Activated CD4-positive, alpha-beta memory T cell treated with anti-CD3 and anti-CD28 coated beads for 36 hours (primary cell): ENCODE results near the gene PNMA8A. TPM values are rescaled to one million over a fixed set of nuclear protein-coding genes. Genes with fewer than 3 reads are reported as not detected.
"Not testable (repeated sequence)": the region's sequence is repeated elsewhere in the genome, so short reads cannot be mapped to it uniquely, and the experiment has no call there.

Experiments
- CTCF ChIA-PET: fragments of 350-600 bp; sonication (Branson Sonifier 250); formaldehyde crosslinking; loops from one replicate; lab custom pipeline; 2021; ENCODE audit warnings: antibody characterized with exemption, inconsistent platforms; lab: Charles Lee
- POLR2A ChIA-PET: fragments of 350-600 bp; sonication (Branson Sonifier 250); formaldehyde crosslinking; loops from one replicate; lab custom pipeline; 2021; ENCODE audit warnings: antibody characterized with exemption; lab: Charles Lee
- DNase-seq: peaks from one replicate; pipeline ENCODE4 v3.0.0-alpha.2; 2020
- H3K27ac Mint-ChIP-seq: one replicate; pipeline ENCODE4 v1.8.0; 2021; ENCODE audit warnings: mixed read lengths
- H3K27me3 Mint-ChIP-seq: one replicate; pipeline ENCODE4 v1.8.0; 2021; ENCODE audit warnings: mixed read lengths
- H3K36me3 Mint-ChIP-seq: one replicate; pipeline ENCODE4 v1.8.0; 2021; ENCODE audit warnings: mixed read lengths
- H3K4me1 Mint-ChIP-seq: one replicate; pipeline ENCODE4 v1.8.0; 2021; ENCODE audit warnings: low read depth, mixed read lengths
- H3K4me3 Mint-ChIP-seq: one replicate; pipeline ENCODE4 v1.8.0; 2021; ENCODE audit warnings: mild to moderate bottlenecking, mixed read lengths
- H3K9me3 Mint-ChIP-seq: one replicate; pipeline ENCODE4 v1.8.0; 2021; ENCODE audit warnings: mixed read lengths
- intact Hi-C: fragments of 100-400 bp; cut with micrococcal nuclease; formaldehyde crosslinking; loops from one replicate; pipeline ENCODE4 v1.15.1; 2023
- total RNA-seq, 2 experiments: library from RNA; stranded (reverse); gene quantifications; one replicate each; pipeline ENCODE4 v1.2.3, GENCODE V29; 2021

The PNMA8A gene
- total RNA-seq, 2 experiments from 2014 or later, result 0.17 to 0.44 TPM

DNA sequence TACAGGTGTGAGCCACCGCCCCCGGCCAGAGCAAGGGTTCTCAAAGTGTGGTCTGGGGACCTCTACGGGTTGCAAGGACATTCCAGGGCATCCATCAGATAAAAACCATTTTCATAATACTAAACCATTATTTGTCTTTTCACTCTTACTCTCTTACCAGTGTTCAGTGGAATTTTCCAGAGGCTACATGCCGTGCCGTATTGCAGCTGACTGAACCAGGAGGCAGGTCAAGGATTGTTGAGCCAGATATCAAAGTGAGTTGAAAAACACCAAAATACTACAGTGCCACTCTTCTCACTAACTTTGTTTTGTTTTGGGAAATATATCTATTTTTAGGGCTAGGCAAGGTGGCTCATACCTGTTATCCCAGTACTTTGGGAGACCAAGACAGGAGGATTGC, 31.5 kb upstream of the PNMA8A start:
- peaks cover 14% of the 10 kb centered on the region for H3K27me3 Mint-ChIP-seq
- H3K27ac Mint-ChIP-seq, result no peak overlapping the region
- DNase-seq, result no peak
- CTCF ChIA-PET, result no interaction called here
- intact Hi-C loops, result no loop called here
- no peaks in the 10 kb centered on the region for H3K36me3 Mint-ChIP-seq
- no peaks in the 10 kb centered on the region for H3K9me3 Mint-ChIP-seq
- H3K4me3 Mint-ChIP-seq, result no peak overlapping the region
- POLR2A ChIA-PET, result no interaction called here
- H3K4me1 Mint-ChIP-seq, result no peaks in the 10 kb centered on the region

DNA sequence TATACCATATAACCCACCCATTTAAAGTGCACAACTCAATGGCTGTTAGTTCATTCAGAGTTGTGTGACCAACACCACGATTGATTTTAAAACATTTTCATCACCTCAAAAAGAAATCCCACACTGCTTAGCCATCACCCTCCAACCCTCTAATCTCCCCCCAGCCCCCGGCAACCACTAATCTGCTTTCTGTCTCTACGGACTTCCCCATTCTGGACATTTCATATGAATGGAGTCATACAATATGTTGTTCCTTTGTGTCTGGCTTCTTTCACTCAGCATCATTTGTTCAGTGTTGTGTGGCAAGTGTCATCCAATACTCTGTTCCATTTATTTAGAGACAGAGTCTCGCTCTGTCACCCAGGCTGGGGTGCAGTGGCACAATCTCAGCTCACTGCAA, 28.3 kb upstream of the PNMA8A start:
- POLR2A ChIA-PET, result interaction anchor here (0.7 kb wide), 1 partner anchor 15 kb away, joined by 3 read pairs; no protein-coding TSS in a partner anchor
- CTCF ChIA-PET, result interaction anchor here (0.7 kb wide), 1 partner anchor 376 kb away, joined by 3 read pairs; no protein-coding TSS in a partner anchor
- no peaks in the 10 kb centered on the region for H3K36me3 Mint-ChIP-seq
- intact Hi-C loops, result no loop called here
- peaks cover 14% of the 10 kb centered on the region for H3K27me3 Mint-ChIP-seq
- H3K9me3 Mint-ChIP-seq, result no peaks in the 10 kb centered on the region
- H3K27ac Mint-ChIP-seq, result no peak overlapping the region
- no peak for DNase-seq
- H3K4me3 Mint-ChIP-seq, result no peak overlapping the region
- H3K4me1 Mint-ChIP-seq, result peaks cover under 1% of the 10 kb centered on the region

DNA sequence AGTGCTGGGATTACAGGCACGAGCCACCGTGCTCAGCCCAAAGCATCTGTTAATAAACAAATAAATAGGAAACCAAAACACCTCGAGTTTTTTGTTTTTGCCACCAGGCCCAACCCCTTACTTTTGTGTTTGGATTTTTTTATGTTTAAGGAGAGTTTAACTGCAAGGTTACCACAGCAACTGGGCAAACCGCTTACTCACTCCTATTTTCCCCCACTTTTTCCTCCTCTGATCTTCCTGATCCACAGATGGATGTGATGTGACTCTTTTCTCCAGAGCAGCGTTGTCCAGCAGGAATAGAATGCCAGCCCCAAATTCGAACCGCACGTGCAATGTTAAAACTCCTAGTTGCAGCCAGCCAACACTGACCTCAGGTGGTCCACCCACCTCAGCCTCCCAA, 26.4 kb upstream of the PNMA8A start:
- Mint-ChIP-seq H3K4me1 (peaks cover 9% of the 10 kb centered on the region), H3K27ac (no peak overlapping the region), H3K4me3 (no peak overlapping the region), H3K36me3 (no peaks in the 10 kb centered on the region), H3K9me3 (no peaks in the 10 kb centered on the region), H3K27me3 (peaks cover 26% of the 10 kb centered on the region)
- ChIA-PET POLR2A (no interaction called here), CTCF (no interaction called here)
- intact Hi-C loops, result no loop called here
- no peak for DNase-seq

DNA sequence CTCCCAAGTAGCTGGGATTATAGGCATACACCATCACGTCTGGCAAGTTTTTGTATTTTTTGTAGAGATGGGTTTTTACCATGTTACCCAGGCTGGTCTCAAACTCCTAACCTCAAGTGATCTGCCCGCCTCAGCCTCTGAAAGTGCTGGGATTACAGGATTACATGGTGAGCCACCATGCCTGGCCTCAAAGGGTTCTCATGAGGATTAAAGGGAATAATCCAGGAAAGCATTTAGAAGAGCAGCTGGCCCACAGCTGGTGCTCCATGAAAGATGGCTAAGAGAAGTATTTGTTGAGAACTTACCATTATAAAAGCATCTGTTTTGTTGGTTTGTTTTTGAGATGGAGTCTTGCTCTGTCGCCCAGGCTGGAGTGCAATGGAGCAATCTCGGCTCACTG, 25.5 kb upstream of the PNMA8A start:
- H3K9me3 Mint-ChIP-seq, H3K4me1 Mint-ChIP-seq, H3K4me3 Mint-ChIP-seq, intact Hi-C loops, POLR2A ChIA-PET, DNase-seq, H3K36me3 Mint-ChIP-seq, H3K27ac Mint-ChIP-seq: not testable (repeated sequence)
- CTCF ChIA-PET, result interaction anchor here (1.0 to 1.4 kb wide), 3 partner anchors 17 to 468 kb away, joined by 3 read pairs; no protein-coding TSS in a partner anchor
- peaks cover 29% of the 10 kb centered on the region for H3K27me3 Mint-ChIP-seq

DNA sequence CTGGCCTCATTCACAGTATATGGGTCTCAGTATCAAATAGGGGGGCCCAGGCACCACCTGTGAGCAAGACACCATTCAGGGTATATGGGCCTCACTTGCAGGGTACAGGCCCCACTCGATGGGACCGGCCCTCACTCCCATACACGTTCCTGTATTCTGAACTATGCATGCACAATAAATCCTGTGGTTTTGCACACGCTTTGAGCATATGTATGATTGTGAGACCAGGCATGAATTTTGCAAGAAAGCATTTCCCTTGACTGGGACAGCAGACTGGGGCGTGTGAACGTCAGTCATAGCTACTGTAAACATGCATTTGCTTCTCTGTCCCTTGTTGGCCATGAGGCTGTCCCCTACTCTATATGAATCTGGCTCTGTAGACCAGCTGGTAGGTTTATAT, 24.9 kb upstream of the PNMA8A start:
- CTCF ChIA-PET, result interaction anchor here (0.7 to 1.4 kb wide), 6 partner anchors 17 to 467 kb away, joined by 3 to 5 read pairs (median 3); no protein-coding TSS in a partner anchor
- Mint-ChIP-seq H3K9me3 (no peaks in the 10 kb centered on the region), H3K27me3 (peaks cover 34% of the 10 kb centered on the region), H3K27ac (no peak overlapping the region), H3K4me3 (no peak overlapping the region), H3K4me1 (peaks cover 9% of the 10 kb centered on the region), H3K36me3 (no peaks in the 10 kb centered on the region)
- POLR2A ChIA-PET, result no interaction called here
- no peak for DNase-seq
- intact Hi-C loops, result no loop called here

DNA sequence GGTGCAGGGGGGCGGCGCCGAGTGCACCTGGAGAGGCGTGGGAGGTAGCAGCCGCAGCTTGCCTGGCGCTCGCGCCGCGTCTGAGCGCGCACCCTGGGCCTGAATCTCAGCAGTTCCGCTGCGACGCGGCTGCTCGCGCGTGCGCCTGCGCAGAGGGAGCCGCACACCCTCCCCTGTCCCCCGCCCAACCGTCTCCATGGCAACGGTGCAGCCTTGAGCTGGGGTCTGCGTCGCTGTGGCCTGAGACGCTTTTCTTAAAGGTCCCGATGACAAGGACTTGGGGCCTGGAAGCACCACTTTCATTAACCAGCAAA, 24.4 kb upstream of the PNMA8A start, which contains the start of gene PNMA8B:
PNMA8B (minus strand) TSS at position 82 of the 314 bp plus-strand sequence. CDS start 402 bp downstream, outside the sequence.
- Mint-ChIP-seq H3K4me3 (peak within 1 kb of the TSS; percentile 59), H3K9me3 (no peaks in the 10 kb centered on the region), H3K27me3 (peaks cover 38% of the 10 kb centered on the region), H3K27ac (no peak within 1 kb of the TSS), H3K36me3 (no peaks in the 10 kb centered on the region), H3K4me1 (peaks cover 9% of the 10 kb centered on the region)
- CTCF ChIA-PET, result interaction anchor here (1.2 to 1.3 kb wide), 2 partner anchors 18 to 100 kb away, joined by 4 to 5 read pairs; no protein-coding TSS in a partner anchor
- intact Hi-C loops, result no loop called here
- peak; percentile 47 for DNase-seq
- POLR2A ChIA-PET, result no interaction called here

DNA sequence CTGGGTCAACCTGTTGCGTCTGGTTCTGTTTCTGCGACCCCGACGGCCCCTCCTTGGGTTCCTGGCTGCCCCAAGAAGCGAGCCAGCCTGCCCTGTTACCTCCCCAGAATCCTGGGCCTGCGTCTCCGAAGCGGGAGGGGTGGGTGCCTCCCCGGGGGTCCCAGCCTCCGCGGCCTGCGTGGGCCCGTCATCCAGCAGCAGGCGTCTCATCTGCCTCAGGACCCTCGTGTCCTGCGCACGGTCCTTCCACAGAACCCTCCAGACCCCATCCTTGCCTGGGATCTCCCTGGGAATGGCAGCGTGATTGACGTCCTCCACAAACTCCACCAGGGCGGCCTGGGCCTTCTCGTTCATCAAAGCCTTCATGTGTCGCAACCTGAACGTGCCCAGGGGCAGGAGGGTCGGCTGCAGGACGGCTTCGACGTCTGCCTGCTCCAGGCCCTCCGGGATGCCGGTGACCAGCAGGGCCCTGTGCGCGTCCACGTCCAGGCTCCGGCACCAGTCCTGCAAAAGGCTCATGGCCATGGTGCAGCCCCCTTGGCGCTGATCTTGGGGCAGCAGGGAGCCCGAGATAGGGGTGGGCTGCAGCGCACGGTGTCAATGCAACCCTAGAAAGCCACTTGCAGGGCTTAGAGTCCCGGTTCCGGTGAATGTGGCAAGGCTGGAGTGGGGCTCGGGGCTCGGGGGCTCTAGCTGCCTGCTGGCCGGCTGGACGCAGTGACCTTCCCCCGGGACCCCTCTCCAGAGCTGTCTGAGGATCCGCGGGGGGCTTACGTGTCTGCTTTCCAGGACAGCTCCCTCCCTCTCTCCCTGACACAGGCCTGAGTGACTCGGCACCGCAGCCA, 23.8 kb upstream of the PNMA8A start:
- Mint-ChIP-seq H3K27ac (no peak overlapping the region), H3K9me3 (no peaks in the 10 kb centered on the region), H3K4me1 (peaks cover 11% of the 10 kb centered on the region), H3K27me3 (peaks cover 36% of the 10 kb centered on the region), H3K4me3 (peak overlapping the region; percentile 59), H3K36me3 (no peaks in the 10 kb centered on the region)
- DNase-seq, result no peak
- ChIA-PET CTCF (interaction anchor here (1.2 to 1.3 kb wide), 2 partner anchors 19 to 99 kb away, joined by 4 to 5 read pairs; no protein-coding TSS in a partner anchor), POLR2A (no interaction called here)
- intact Hi-C loops, result no loop called here

DNA sequence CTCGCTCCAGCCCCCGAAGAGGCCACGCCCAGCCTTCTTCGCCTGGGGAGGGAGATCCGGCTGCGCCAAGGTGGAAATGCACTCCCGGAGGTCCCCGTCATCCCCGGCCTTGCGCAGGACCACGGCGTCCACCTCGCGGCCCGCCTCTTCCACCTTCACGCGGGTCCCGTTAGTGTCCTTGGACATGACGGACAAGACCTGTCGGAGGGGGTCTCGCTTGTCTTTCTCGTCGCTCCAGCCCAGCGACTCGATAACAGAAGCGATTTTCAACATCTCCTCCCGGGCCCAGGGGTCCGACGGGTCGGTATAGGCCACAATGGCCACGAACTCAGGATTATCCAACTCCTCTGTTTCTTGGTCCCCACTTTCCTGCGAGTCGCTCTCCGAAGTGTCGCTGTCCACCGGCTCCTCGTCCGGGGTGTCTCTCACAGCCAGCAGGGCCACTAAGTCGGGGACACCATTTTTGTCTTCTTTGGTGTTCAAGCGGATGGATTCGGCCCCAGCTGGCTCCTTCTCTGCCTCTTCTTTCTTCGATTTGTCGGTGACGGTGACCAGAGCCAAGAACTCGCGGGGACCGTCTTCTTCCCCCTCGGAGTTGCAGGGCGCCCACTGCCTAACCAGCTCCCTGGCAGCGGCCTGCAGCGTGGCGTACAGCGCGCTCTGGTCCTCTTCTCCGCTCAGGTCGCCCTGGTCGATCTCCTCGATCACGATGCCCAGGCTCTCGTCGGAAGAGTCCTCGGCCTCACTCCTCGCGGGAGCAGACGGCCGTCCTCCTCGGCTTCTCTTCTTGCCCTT, 23.0 kb upstream of the PNMA8A start:
- intact Hi-C loops, result no loop called here
- H3K9me3 Mint-ChIP-seq, result no peaks in the 10 kb centered on the region
- ChIA-PET CTCF (no interaction called here), POLR2A (no interaction called here)
- H3K4me3 Mint-ChIP-seq, result peak overlapping the region; percentile 59
- peaks cover 43% of the 10 kb centered on the region for H3K27me3 Mint-ChIP-seq
- no peaks in the 10 kb centered on the region for H3K36me3 Mint-ChIP-seq
- H3K27ac Mint-ChIP-seq, result no peak overlapping the region
- no peak for DNase-seq
- H3K4me1 Mint-ChIP-seq, result peaks cover 14% of the 10 kb centered on the region

DNA sequence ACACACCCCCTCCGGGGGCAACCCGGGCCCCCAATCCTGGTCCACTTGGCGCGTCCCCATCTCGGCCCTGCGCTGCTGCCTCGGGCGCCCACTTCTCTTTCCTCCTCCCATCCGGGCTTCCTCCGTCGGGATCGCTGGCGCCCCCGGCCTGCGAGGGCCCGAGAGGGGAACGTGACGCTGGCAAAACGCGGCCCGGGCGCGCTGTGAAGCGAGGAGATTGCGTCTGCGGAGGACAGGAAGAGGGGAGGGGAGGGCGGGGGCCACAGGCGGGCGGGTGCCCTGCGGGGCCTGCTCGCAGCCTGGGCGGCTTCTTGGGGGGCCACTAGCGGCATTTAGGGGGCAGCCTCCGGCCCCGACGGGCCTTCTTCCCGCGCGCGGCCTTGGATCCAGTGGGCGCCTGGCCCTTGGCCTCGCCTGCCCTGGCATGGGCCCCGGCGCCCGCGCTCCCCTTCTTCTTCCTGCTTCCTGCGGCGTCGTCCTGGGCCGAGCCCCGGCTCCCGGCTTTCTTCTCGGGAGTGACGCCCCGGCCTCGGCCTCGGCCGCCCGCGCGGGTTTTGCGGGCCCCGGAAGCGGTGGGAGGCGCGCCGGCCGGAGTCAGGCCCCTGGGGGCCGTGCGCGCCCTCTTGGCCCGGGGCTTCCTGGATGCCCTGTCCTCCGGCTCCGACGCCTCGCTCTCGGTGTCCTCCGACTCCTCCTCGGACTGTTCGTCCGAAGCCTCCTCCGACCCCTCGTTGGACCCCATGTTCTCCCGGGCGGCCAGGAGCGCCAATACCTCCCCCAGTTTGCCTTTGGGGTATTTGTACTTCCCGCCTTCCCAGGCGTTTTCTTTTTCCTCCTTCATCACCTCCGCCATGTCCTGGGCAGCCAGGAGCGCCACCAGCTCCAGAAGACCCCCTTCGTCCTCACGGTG, 22.1 kb upstream of the PNMA8A start:
- Mint-ChIP-seq H3K9me3 (no peaks in the 10 kb centered on the region), H3K27ac (no peak overlapping the region), H3K27me3 (peaks cover 50% of the 10 kb centered on the region), H3K4me3 (peak overlapping the region; percentile 59), H3K36me3 (no peaks in the 10 kb centered on the region), H3K4me1 (peaks cover 14% of the 10 kb centered on the region)
- peak; percentile 48 for DNase-seq
- ChIA-PET CTCF (interaction anchor here (3.9 kb wide), 1 partner anchor 92 kb away, joined by 22 read pairs; no protein-coding TSS in a partner anchor), POLR2A (no interaction called here)
- intact Hi-C loops, result no loop called here

DNA sequence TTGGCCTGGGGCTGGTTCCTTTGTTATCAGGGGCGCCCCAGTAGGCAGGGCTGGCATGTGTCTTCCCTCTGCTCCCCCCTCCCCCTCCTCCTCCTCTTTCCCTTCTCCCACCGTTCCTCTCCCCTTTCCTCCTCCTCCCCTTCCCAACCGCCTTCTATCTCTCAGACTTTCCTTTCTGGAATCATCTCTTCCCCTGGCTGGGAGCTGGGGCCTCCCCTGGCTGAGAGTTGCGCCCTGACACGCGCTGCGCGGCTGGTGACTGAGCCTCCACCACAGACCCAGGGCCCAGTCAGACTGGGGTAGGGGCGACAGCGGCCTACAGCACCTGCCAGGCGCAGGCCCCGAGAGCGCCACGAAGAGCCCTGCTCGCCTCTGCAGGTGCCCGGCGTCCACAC, 21.5 kb upstream of the PNMA8A start:
- no peak for DNase-seq
- peaks cover 54% of the 10 kb centered on the region for H3K27me3 Mint-ChIP-seq
- no peaks in the 10 kb centered on the region for H3K36me3 Mint-ChIP-seq
- H3K27ac Mint-ChIP-seq, result no peak overlapping the region
- intact Hi-C loops, result no loop called here
- CTCF ChIA-PET, result interaction anchor here (1.1 to 3.9 kb wide), 2 partner anchors 48 to 92 kb away, joined by 5 to 22 read pairs; no protein-coding TSS in a partner anchor
- peak overlapping the region; percentile 53 for H3K4me3 Mint-ChIP-seq
- H3K9me3 Mint-ChIP-seq, result no peaks in the 10 kb centered on the region
- H3K4me1 Mint-ChIP-seq, result peaks cover 17% of the 10 kb centered on the region
- POLR2A ChIA-PET, result no interaction called here

DNA sequence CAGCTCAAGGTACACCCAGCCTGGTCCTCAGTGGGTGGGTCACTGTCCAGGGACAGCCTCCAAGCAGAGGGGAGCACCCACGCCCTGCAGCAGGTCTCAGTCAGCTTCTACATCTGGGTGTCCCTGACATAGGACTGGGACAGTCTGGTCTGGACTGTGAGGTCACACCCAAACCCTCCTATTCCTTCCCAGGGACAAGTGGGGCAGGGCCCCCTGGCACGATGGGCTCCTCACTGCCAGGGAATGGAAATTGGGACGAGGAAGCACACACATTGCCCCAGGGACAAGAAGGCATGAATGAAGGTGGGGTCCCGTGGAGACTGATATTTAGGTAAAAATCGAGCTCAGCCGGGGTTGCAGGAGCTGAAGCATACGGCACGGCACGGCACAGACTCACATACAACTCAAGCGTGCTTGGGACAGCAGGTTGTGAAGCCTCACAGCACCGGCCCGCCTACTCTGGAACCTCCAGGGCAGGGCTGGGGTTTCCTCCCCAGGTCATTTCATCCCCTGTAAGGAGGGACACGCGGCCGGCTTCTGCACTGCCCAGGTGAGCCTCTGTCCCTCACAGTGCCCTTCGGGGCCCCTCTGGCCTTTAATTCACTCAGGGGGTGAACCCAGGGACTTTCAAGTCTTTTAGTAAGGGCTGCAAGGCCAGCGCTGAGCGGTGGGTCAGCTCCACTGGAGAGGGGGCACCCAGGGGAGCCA, 20.8 kb upstream of the PNMA8A start:
- no peaks in the 10 kb centered on the region for H3K36me3 Mint-ChIP-seq
- peaks cover 17% of the 10 kb centered on the region for H3K4me1 Mint-ChIP-seq
- no peaks in the 10 kb centered on the region for H3K9me3 Mint-ChIP-seq
- no peak overlapping the region for H3K27ac Mint-ChIP-seq
- POLR2A ChIA-PET, result no interaction called here
- intact Hi-C loops, result no loop called here
- CTCF ChIA-PET, result interaction anchor here (0.9 to 3.9 kb wide), 4 partner anchors 48 to 96 kb away, joined by 3 to 22 read pairs (median 6); no protein-coding TSS in a partner anchor
- no peak for DNase-seq
- H3K27me3 Mint-ChIP-seq, result peaks cover 61% of the 10 kb centered on the region
- peak overlapping the region; percentile 26 for H3K4me3 Mint-ChIP-seq
